ENCODE results near the gene JAZF1.

- TF ChIP-seq EZH2 (IDR thresholded peaks at IDR 0.05; ENCODE audit: insufficient read depth, poor library complexity, severe bottlenecking) (no peak), EZH2phosphoT487 (IDR thresholded peaks at IDR 0.05; ENCODE audit: insufficient read depth, low read depth) (no peak)
Measured at GRCh38 chr7:27914409-27914808, 266.2 kb downstream of the JAZF1 start.

Measured in GM23248 (cell line).